ENCODE measurements around the gene XPO1. TPM values are rescaled to one million over a fixed set of nuclear protein-coding genes. Genes with fewer than 3 reads are reported as not detected.

Gene XPO1, protein sequence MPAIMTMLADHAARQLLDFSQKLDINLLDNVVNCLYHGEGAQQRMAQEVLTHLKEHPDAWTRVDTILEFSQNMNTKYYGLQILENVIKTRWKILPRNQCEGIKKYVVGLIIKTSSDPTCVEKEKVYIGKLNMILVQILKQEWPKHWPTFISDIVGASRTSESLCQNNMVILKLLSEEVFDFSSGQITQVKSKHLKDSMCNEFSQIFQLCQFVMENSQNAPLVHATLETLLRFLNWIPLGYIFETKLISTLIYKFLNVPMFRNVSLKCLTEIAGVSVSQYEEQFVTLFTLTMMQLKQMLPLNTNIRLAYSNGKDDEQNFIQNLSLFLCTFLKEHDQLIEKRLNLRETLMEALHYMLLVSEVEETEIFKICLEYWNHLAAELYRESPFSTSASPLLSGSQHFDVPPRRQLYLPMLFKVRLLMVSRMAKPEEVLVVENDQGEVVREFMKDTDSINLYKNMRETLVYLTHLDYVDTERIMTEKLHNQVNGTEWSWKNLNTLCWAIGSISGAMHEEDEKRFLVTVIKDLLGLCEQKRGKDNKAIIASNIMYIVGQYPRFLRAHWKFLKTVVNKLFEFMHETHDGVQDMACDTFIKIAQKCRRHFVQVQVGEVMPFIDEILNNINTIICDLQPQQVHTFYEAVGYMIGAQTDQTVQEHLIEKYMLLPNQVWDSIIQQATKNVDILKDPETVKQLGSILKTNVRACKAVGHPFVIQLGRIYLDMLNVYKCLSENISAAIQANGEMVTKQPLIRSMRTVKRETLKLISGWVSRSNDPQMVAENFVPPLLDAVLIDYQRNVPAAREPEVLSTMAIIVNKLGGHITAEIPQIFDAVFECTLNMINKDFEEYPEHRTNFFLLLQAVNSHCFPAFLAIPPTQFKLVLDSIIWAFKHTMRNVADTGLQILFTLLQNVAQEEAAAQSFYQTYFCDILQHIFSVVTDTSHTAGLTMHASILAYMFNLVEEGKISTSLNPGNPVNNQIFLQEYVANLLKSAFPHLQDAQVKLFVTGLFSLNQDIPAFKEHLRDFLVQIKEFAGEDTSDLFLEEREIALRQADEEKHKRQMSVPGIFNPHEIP (N-terminal part only)
- 209 and 216 TPM in 2 replicates for total RNA-seq

DNA sequence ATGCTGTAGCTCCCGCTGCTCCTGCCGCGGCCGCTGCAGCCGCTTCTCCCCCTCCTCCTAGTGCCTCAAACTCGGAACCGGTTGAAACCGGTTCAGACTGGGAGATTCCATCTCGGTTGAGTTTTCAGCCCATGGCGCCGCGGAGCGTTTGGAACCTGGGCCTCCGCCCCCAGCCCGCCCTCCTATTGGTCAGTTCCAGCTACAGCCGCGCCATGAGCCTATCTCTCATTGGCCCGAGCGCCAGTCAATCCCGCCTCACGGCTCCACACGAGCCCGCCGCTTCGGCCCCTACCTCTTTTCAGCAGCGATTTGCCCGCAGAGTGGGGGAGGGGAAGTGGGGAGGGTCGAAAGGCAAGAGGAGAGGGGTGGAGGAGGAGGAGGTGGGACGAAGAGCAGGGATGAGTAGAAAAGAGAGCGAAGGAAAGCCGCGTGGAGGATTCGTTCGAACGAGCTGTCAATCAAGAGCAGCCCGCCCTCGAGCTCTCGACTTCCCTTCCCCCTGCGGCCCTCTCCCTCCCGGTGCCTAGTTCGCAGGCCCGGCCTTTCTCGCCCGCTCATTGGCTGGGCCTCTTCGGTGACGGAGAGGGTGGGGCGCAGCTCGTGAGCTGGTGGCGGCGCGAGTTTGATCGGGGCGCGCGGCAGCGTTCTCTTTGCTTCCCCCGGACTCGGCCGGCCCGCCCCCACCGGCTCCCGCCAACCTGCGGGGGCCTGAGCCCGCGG is at the start of gene XPO1:
Gene XPO1 (minus strand): TSS at position 157 of the 720 bp plus-strand sequence. CDS start 4,459 bp downstream, outside the sequence.

DNA sequence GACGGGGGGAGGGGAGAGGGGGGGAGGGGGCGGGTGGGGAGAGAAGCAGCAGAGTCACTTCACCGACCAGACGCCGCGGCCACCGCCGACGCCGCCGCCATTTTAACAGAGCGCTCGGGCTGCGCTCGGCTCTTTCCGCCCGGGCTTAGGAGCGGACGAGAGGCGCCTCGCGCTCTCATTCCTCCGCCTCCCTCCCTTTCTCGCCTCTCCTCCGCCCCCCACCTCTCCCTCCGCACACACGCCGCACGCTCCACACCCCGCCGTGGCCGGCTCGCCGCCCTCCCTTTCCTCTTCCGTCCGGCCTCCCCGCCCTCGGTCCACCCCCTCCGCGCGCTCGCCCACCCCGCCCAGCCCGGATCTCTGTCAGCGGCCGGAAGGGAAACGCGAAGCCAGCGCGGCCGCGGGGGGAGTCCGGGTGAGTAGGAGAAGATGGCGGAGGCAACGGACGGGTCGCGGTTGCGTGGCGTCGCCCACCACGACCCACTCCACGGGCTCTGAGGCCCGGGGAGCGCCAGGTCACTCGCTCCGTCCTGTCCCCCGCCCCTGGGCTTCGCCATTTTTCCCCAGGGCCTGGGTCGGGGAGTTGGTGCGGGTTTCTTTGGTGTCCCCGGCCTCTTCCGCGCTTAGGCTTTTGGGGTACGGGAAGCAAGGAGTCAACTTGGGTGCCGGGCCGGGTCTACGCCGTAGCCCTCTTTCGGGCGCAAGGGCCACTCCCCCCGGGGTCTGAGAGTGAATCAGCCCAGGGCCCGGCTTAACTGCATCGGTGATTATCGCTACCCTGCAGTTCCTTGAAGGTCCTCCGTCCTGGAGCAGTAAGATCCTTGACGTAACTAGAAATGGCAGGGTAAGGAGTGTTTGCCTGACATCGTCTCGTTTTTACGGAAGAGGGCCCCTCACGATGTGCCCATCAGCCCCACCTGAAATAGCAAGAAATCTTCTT is 66.9 kb downstream of the XPO1 start, which contains the start of gene USP34:
Gene USP34 (minus strand): TSS at position 123 of the 940 bp plus-strand sequence. CDS start 395 bp downstream, outside the sequence.

Other genes starting within 250 kb of the XPO1 start
- 100 and 113 TPM in 2 replicates for gene USP34, start 67.3 kb downstream of the XPO1 start, total RNA-seq

All from aortic smooth muscle cell (primary cell).